Raji (cell line): ENCODE data around the gene POFUT1.

Experiments
- POLR2A ChIP-seq: IDR thresholded peaks from 2 replicates; pipeline ENCODE4 v1.6.1; 2011; ENCODE audit warnings: low read depth, low read length, control low read depth; ENCODE audit not compliant: insufficient read depth

POFUT1 gene

DNA sequence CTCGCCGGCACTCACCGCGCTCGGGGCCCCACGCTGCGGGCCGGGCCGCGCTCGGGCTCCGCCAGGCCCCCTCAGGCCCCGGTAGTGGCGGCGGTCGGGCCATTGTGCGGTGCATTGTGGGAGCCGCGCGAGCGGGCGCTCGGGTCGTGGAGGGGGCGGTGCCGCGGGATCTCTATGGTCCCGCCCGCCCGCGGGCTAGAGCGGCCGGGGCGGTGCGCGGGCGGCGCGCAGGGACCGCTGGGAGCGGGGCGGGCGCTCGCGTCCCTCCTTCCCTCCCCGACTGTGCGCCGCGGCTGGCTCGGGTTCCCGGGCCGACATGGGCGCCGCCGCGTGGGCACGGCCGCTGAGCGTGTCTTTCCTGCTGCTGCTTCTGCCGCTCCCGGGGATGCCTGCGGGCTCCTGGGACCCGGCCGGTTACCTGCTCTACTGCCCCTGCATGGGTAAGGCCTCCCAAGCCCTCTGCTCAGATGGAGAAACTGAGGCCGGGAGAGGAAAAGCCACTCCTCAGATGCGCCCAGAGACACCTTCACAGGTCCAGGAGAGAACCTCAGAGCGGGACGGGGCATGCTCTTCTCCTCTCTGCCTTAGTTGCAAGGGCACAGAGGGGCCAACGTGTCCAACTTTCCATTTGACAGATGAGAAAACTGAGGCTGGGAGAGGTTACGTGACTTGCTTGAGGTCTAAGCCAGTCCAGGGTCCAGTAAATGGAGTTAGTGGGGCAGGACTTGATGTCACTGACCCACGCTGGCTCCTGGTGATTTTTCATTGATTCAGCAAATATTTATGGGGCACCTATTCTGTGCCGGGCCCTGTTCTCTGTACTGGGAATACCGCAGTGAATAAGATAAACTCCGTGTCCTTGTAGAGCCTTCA is at the start of gene POFUT1, which contains the start of gene PLAGL2:
Gene POFUT1, plus strand, starts transcription at position 255 of the 873 bp plus-strand sequence. Its CDS starts 62 bp downstream, at position 317.
Gene PLAGL2, minus strand, starts transcription at position 118 of the 873 bp plus-strand sequence. CDS start 5,565 bp downstream, outside the sequence.
- TF ChIP-seq POLR2A = peak; percentile 95

GRCh38 chr20:32158351-32158750 is 49.3 kb upstream of the POFUT1 start:
- no peak for TF ChIP-seq POLR2A

GRCh38 chr20:32158943-32159660 is 48.6 kb upstream of the POFUT1 start:
- TF ChIP-seq POLR2A = no peak

DNA sequence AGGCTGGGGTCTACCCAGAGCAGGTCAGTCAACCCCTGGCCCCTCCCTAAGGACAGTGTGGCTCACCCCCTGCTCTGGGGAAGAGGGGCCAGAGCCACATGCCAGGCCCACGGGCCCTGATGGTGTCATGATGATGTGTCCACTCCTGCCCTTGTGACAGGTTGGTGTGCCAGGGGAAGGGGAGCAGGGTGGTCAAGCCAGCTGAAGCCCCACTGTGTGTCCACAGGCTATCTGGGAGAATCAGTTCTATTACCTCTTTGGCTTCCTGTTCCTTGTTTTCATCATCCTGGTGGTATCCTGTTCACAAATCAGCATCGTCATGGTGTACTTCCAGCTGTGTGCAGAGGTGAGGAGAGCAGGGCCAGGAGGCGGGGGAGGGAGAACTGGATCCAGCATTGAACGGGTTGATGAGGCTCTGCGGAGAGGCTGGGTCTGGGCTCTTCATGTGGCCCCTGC is 47.9 kb upstream of the POFUT1 start:
- TF ChIP-seq POLR2A = no peak

DNA sequence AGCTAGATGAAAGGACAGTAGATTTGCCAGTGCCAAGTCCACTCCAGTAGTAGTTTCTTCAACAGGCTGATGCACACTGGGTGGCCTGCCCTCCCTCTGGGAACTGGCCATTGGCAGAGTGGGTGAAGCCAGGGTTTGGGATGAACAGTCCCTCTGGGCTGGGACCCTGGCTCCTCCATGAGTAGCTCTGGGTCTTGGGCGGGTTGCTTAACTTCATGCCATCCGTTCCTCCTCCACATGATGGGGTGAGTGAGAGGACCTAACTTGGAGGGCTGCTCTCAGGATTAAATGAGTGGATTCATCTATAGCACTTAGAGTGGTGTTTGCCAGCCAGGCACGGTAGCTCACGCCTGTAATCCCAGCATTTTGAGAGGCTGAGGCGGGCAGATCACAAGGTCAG is 47.3 kb upstream of the POFUT1 start:
- no peak for TF ChIP-seq POLR2A

- TF ChIP-seq POLR2A = no peak
These were observed 45.3 kb upstream of the POFUT1 start for GRCh38 chr20:32162351-32162750.

DNA sequence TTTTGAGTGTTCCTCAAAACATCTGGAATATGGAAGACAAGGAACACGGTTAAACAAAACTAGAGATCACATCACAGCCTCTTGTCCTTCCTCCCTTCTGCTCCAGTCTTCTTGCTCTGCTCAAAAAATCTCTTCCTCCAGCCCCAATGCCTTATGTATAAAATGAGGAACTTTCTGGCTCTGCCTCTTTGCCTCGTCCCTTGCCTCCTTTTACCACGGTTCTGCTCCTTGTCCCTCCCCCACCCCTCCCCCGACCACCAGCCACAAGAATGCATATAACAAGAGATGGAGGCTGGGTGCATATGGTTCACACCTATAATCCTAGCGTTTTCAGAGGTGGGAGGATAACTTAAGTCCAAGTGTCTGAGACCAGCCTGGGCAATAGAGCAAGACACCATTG is 43.7 kb upstream of the POFUT1 start:
- TF ChIP-seq POLR2A = no peak

DNA sequence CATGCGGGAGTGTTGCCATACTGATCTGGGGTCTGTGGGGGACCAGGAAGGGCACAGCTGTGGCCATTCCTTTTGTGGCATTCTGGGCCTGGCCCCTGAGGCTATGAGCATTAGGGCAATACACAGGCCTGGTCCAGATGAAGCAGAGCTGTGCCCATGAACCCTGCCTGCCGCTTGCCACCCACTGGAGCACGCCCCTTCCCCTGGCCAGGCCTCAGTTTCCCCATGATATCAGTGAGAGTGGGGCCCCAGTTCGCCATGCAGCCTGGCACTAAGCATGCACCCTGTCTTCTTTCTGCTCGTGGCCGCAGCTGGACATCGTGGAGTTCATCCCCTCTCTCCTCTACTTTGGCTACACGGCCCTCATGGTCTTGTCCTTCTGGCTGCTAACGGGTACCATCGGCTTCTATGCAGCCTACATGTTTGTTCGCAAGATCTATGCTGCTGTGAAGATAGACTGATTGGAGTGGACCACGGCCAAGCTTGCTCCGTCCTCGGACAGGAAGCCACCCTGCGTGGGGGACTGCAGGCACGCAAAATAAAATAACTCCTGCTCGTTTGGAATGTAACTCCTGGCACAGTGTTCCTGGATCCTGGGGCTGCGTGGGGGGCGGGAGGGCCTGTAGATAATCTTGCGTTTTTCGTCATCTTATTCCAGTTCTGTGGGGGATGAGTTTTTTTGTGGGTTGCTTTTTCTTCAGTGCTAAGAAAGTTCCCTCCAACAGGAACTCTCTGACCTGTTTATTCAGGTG is 42.5 kb upstream of the POFUT1 start:
- TF ChIP-seq POLR2A = no peak

GRCh38 chr20:32165836-32166545 is 41.7 kb upstream of the POFUT1 start:
- TF ChIP-seq POLR2A = no peak

- TF ChIP-seq POLR2A = no peak
These were observed 40.1 kb upstream of the POFUT1 start for GRCh38 chr20:32167552-32167951.

DNA sequence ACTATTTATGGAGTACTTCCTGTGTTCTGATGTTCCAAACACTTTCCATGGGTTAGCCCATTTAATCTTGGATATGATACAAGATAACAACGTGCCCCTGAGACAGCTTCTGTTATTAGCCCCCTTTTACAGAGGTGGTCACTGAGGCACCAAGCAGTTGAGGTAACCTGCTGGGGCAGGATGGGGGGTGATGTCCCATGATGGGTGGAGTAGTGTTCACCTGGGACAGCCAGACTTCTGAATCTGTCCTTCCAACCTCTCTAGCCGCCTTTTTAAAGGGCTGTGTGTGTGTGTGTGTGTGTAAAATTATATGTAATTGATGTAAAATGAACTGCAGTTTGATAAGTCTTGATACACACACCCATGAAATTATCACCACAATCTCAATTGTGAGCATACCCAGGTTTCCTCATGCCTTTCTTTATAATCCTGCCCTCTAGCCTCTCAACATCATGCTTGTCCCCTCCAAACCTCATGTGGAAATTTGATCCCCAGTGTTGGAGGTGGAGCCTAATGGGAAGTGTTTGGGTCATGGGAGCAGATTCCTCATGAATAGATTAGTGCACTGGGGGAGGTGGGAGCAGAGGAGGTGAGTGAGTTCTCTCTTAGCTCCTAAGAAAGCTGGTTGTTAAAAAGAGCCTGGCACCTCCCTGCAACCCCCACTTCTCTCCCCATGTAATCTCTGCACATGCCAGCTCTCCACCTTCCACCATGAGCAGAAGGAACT is 39.3 kb upstream of the POFUT1 start:
- TF ChIP-seq POLR2A = no peak

DNA sequence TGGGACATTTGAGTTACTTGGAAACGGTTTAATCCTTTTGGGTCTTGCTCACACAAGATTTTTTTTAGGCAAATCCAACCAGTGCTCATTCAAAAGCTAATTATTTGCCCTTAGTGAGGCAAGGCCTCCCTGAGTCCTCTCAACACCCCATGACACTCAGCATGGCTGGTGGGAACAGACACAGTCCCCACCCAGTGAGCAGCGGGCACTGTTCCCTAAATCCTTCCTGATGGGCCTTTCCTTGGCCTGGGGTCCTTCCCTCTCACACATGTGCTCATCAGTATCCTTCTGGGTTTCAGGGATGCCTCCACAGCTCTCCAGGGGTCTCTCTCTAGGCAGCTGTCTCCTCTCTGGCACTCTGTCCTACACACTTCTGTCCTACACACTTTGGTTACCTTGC is 28.2 kb upstream of the POFUT1 start:
- no peak for TF ChIP-seq POLR2A

- no peak for TF ChIP-seq POLR2A
These were observed 27.7 kb upstream of the POFUT1 start for GRCh38 chr20:32179934-32180333.

- TF ChIP-seq POLR2A = no peak
These were observed 26.1 kb upstream of the POFUT1 start for GRCh38 chr20:32181606-32182005.

DNA sequence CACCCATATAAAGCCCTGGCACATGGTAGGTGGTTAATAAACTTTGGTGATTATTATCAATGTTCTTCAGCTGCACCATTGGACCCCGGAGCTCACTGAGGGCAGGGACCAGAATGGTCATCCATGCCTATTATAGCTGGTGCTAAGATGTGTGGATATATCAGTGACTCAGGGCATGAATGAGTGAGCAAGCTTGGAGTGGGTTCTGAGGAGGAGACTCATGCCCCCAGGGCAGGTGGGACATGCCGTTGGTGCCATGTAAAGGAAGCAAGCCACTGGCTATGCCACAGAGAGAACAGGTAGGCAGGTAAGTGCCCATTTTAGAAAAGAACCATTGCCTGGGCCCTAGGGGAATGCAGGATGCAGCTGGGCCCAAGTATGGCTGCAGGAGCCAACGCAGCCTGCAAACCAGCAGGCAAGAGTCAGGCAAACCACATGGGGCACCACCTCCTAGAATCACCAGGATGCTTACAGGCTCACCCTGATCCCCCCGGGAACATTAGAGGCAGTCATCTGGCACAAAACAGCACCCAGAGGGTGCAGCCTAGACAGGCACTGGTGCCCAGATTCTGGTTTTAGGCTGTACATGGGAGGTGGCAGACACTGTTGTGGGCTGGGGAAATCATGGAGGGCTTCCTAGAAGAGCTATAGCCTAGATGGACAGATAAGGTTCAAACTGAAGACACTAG is 23.6 kb upstream of the POFUT1 start:
- no peak for TF ChIP-seq POLR2A
